ENCODE measurements around the gene SIRT3.

SIRT3 gene

GRCh38 chr11:267491-267994 is 31.4 kb upstream of the SIRT3 start:
- no peak overlapping the region for H3K4me3 ChIP-seq (ENCODE audit: low read depth, low read length)
- TF ChIP-seq CTCF (IDR thresholded peaks at IDR 0.05; ENCODE audit: low read depth, low read length): no peak

- TF ChIP-seq CTCF (IDR thresholded peaks at IDR 0.05; ENCODE audit: low read depth, low read length): no peak
- H3K4me3 ChIP-seq (ENCODE audit: low read depth, low read length): no peak overlapping the region
Measured at GRCh38 chr11:266676-267439, 30.7 kb upstream of the SIRT3 start.

- TF ChIP-seq CTCF (IDR thresholded peaks at IDR 0.05; ENCODE audit: low read depth, low read length): no peak
Measured at GRCh38 chr11:261624-262023, 25.5 kb upstream of the SIRT3 start.

GRCh38 chr11:259413-259812 is 23.3 kb upstream of the SIRT3 start:
- TF ChIP-seq CTCF (IDR thresholded peaks at IDR 0.05; ENCODE audit: low read depth, low read length): no peak
- H3K4me3 ChIP-seq (ENCODE audit: low read depth, low read length): no peak overlapping the region

More at GRCh38 chr11:261624-262023, 25.5 kb upstream of the SIRT3 start:
- no peak overlapping the region for H3K4me3 ChIP-seq (ENCODE audit: low read depth, low read length)

- H3K4me3 ChIP-seq (ENCODE audit: low read depth, low read length): no peak overlapping the region
- TF ChIP-seq CTCF (IDR thresholded peaks at IDR 0.05; ENCODE audit: low read depth, low read length): no peak
Measured at GRCh38 chr11:257766-258493, 21.8 kb upstream of the SIRT3 start.

- TF ChIP-seq CTCF (IDR thresholded peaks at IDR 0.05; ENCODE audit: low read depth, low read length): no peak
- no peak overlapping the region for H3K4me3 ChIP-seq (ENCODE audit: low read depth, low read length)
Measured at GRCh38 chr11:256952-257737, 21.0 kb upstream of the SIRT3 start.
